SK-N-SH treated with all-trans-retinoic acid at 6 μM for 48 hours (cell line): ENCODE data around the gene SLC29A3.

Experiments
- ATAC-seq: fragments of 200-7000 bp; cut with Tn5 transposase; 3 replicates; pipeline ENCODE4 v1.9.1; 2020; ENCODE audit warnings: mild to moderate bottlenecking, moderate library complexity
- ARNTL ChIP-seq: fragments of 450-650 bp; formaldehyde crosslinking; IDR thresholded peaks from 2 replicates; pipeline ENCODE4 v1.5.0; 2020; ENCODE audit warnings: low read depth, mild to moderate bottlenecking, moderate library complexity, borderline replicate concordance
- BACH2 ChIP-seq: fragments of 250-450 bp; sonication (Bioruptor Pico); IDR thresholded peaks from 2 replicates; pipeline ENCODE4 v1.9.0; 2021; ENCODE audit warnings: mild to moderate bottlenecking, borderline replicate concordance
- CREB5 ChIP-seq: fragments of 250-450 bp; sonication (Bioruptor Pico); IDR thresholded peaks from 2 replicates; pipeline ENCODE4 v1.5.1; 2020; ENCODE audit warnings: low read depth, mild to moderate bottlenecking, moderate library complexity
- CSDC2 ChIP-seq: fragments of 250-450 bp; sonication (Bioruptor Pico); IDR thresholded peaks from 2 replicates; pipeline ENCODE4 v1.5.0; 2020; ENCODE audit warnings: mild to moderate bottlenecking, moderate library complexity
- CSRNP3 ChIP-seq: fragments of 250-450 bp; sonication (Bioruptor Pico); IDR thresholded peaks from 2 replicates; pipeline ENCODE4 v1.5.1; 2021; ENCODE audit warnings: mild to moderate bottlenecking, moderate library complexity
- ESRRG ChIP-seq: fragments of 250-450 bp; sonication (Bioruptor Pico); IDR thresholded peaks from 2 replicates; pipeline ENCODE4 v1.6.1; 2021; ENCODE audit warnings: mild to moderate bottlenecking
- ISL1 ChIP-seq: fragments of 250-450 bp; sonication (Bioruptor Pico); IDR thresholded peaks from 2 replicates; pipeline ENCODE4 v2.1.2; 2022; ENCODE audit warnings: mild to moderate bottlenecking, moderate library complexity
- OSR1 ChIP-seq: fragments of 250-450 bp; sonication (Bioruptor Pico); IDR thresholded peaks from 2 replicates; pipeline ENCODE4 v1.8.0; 2022; ENCODE audit warnings: moderate library complexity, mild to moderate bottlenecking, inconsistent platforms
- PATZ1 ChIP-seq: fragments of 250-450 bp; sonication (Bioruptor Pico); IDR thresholded peaks from 2 replicates; pipeline ENCODE4 v1.8.0; 2020; ENCODE audit warnings: mild to moderate bottlenecking, moderate library complexity, borderline replicate concordance
- POU6F1 ChIP-seq: fragments of 250-450 bp; sonication (Bioruptor Pico); IDR thresholded peaks from 2 replicates; pipeline ENCODE4 v1.8.0; 2021; ENCODE audit warnings: low read depth, mild to moderate bottlenecking, moderate library complexity, borderline replicate concordance
- PPARA ChIP-seq: fragments of 250-450 bp; sonication (Bioruptor Pico); IDR thresholded peaks from 2 replicates; pipeline ENCODE4 v1.5.0; 2020; ENCODE audit warnings: mild to moderate bottlenecking, borderline replicate concordance
- RARB ChIP-seq: fragments of 250-450 bp; sonication (Bioruptor Pico); IDR thresholded peaks from 2 replicates; pipeline ENCODE4 v1.8.0; 2021; ENCODE audit warnings: mild to moderate bottlenecking, moderate library complexity
- SNAI2 ChIP-seq: fragments of 250-450 bp; sonication (Bioruptor Pico); IDR thresholded peaks from 2 replicates; pipeline ENCODE4 v1.5.0; 2020; ENCODE audit warnings: mild to moderate bottlenecking, moderate library complexity
- TCF4 ChIP-seq: fragments of 250-450 bp; sonication (Bioruptor Pico); IDR thresholded peaks from 2 replicates; pipeline ENCODE4 v1.8.0; 2021; ENCODE audit warnings: mild to moderate bottlenecking, moderate library complexity, borderline replicate concordance
- TOX ChIP-seq: fragments of 250-450 bp; sonication (Bioruptor Pico); IDR thresholded peaks from 2 replicates; pipeline ENCODE4 v1.8.0; 2021; ENCODE audit warnings: mild to moderate bottlenecking, moderate library complexity, borderline replicate concordance
- TSHZ2 ChIP-seq: fragments of 250-450 bp; sonication (Bioruptor Pico); IDR thresholded peaks from 2 replicates; pipeline ENCODE4 v1.5.0; 2020; ENCODE audit warnings: mild to moderate bottlenecking, moderate library complexity
- ZC3H10 ChIP-seq: fragments of 250-450 bp; sonication (Bioruptor Pico); IDR thresholded peaks from 2 replicates; pipeline ENCODE4 v1.5.1; 2021; ENCODE audit warnings: mild to moderate bottlenecking, moderate library complexity
- ZFP3 ChIP-seq: fragments of 250-450 bp; sonication (Bioruptor Pico); IDR thresholded peaks from 2 replicates; pipeline ENCODE4 v1.5.0; 2020; ENCODE audit warnings: mild to moderate bottlenecking, moderate library complexity
- ZFP30 ChIP-seq: fragments of 450-650 bp; formaldehyde crosslinking; IDR thresholded peaks from 2 replicates; pipeline ENCODE4 v1.5.0; 2022; ENCODE audit warnings: mild to moderate bottlenecking, moderate library complexity
- ZNF565 ChIP-seq: fragments of 450-650 bp; formaldehyde crosslinking; conservative IDR thresholded peaks from 2 replicates; pipeline ENCODE4 v1.5.0; 2020; ENCODE audit warnings: low read depth, mild to moderate bottlenecking, moderate library complexity
- ZNF70 ChIP-seq: fragments of 450-650 bp; formaldehyde crosslinking; IDR thresholded peaks from 2 replicates; pipeline ENCODE4 v1.5.0; 2020; ENCODE audit warnings: mild to moderate bottlenecking, moderate library complexity
- ZNF8 ChIP-seq: fragments of 450-650 bp; formaldehyde crosslinking; IDR thresholded peaks from 2 replicates; pipeline ENCODE4 v1.5.0; 2020; ENCODE audit warnings: mild to moderate bottlenecking, moderate library complexity

SLC29A3 gene

GRCh38 chr10:71402005-71402404 is 82.9 kb downstream of the SLC29A3 start:
- no peak for TF ChIP-seq TSHZ2 (CRISPR knock-in tag)
- TF ChIP-seq CSDC2 = no peak
- no peak for TF ChIP-seq ARNTL
- TF ChIP-seq PATZ1 (CRISPR knock-in tag) = no peak
- no peak for TF ChIP-seq ZFP30 (CRISPR knock-in tag)
- TF ChIP-seq TOX (CRISPR knock-in tag) = no peak
- no peak for TF ChIP-seq PPARA
- TF ChIP-seq ZFP3 (CRISPR knock-in tag) = no peak
- no peak for TF ChIP-seq RARB (CRISPR knock-in tag)
- no peak for TF ChIP-seq OSR1 (CRISPR knock-in tag)
- TF ChIP-seq SNAI2 = no peak
- TF ChIP-seq BACH2 (CRISPR knock-in tag) = no peak
- no peak for TF ChIP-seq POU6F1 (CRISPR knock-in tag)
- TF ChIP-seq ESRRG (CRISPR knock-in tag) = no peak
- no peak for ATAC-seq

GRCh38 chr10:71404503-71405295 is 85.6 kb downstream of the SLC29A3 start:
- no peak for ATAC-seq

GRCh38 chr10:71406878-71407277 is 87.8 kb downstream of the SLC29A3 start:
- no peak for ATAC-seq
- TF ChIP-seq RARB (CRISPR knock-in tag) = no peak
- no peak for TF ChIP-seq ZNF8 (CRISPR knock-in tag)
- no peak for TF ChIP-seq ZFP30 (CRISPR knock-in tag)
- no peak for TF ChIP-seq ZFP3 (CRISPR knock-in tag)
- TF ChIP-seq BACH2 (CRISPR knock-in tag) = no peak
- TF ChIP-seq TOX (CRISPR knock-in tag) = no peak
- no peak for TF ChIP-seq OSR1 (CRISPR knock-in tag)
- TF ChIP-seq ZC3H10 (CRISPR knock-in tag) = no peak
- TF ChIP-seq PATZ1 (CRISPR knock-in tag) = no peak
- no peak for TF ChIP-seq CREB5
- no peak for TF ChIP-seq PPARA
- TF ChIP-seq ESRRG (CRISPR knock-in tag) = no peak
- TF ChIP-seq ARNTL = no peak
- TF ChIP-seq CSRNP3 = no peak

More at GRCh38 chr10:71404503-71405295, 85.6 kb downstream of the SLC29A3 start:
- TF ChIP-seq SNAI2 = no peak
- TF ChIP-seq POU6F1 (CRISPR knock-in tag) = no peak
- TF ChIP-seq RARB (CRISPR knock-in tag) = no peak
- TF ChIP-seq TCF4 (CRISPR knock-in tag) = no peak
- TF ChIP-seq ZNF70 (CRISPR knock-in tag) = no peak
- no peak for TF ChIP-seq ISL1 (CRISPR knock-in tag)
- no peak for TF ChIP-seq ZNF8 (CRISPR knock-in tag)
- no peak for TF ChIP-seq ESRRG (CRISPR knock-in tag)
- no peak for TF ChIP-seq BACH2 (CRISPR knock-in tag)
- TF ChIP-seq PPARA = no peak
- no peak for TF ChIP-seq ZFP30 (CRISPR knock-in tag)
- TF ChIP-seq OSR1 (CRISPR knock-in tag) = no peak
- no peak for TF ChIP-seq ZNF565 (CRISPR knock-in tag)
- TF ChIP-seq ZFP3 (CRISPR knock-in tag) = no peak
